NCI-H1694 treated with DMSO at 0.1 percent for 48 hours (cell line): Measurements from ENCODE around the gene NCK2.
"Not testable (repeated sequence)": the region's sequence is repeated elsewhere in the genome, so short reads cannot be mapped to it uniquely, and the experiment has no call there.

Source experiments
- DNase-seq: peaks from one replicate; lab custom pipeline; 2025; lab: John Stamatoyannopoulos, UW

NCK2 gene

GRCh38 chr2:105756435-105756834, 11.7 kb downstream of the NCK2 start:
- DNase-seq, result no peak

- not testable (repeated sequence) for DNase-seq
Measured at GRCh38 chr2:105756865-105757264, 12.2 kb downstream of the NCK2 start.

- no peak for DNase-seq
Measured at GRCh38 chr2:105757433-105757832, 12.7 kb downstream of the NCK2 start.

- DNase-seq, result no peak
Measured at GRCh38 chr2:105760191-105760590, 15.5 kb downstream of the NCK2 start.

GRCh38 chr2:105760639-105761337, 16.1 kb downstream of the NCK2 start:
- no peak for DNase-seq

- DNase-seq, result no peak
Measured at GRCh38 chr2:105761931-105762515, 17.3 kb downstream of the NCK2 start.

- no peak for DNase-seq
Measured at GRCh38 chr2:105763076-105763475, 18.4 kb downstream of the NCK2 start.

- DNase-seq, result no peak
Measured at GRCh38 chr2:105764059-105764458, 19.3 kb downstream of the NCK2 start.

GRCh38 chr2:105765415-105766299, 20.9 kb downstream of the NCK2 start:
- DNase-seq, result no peak

GRCh38 chr2:105766300-105766866, 21.7 kb downstream of the NCK2 start:
- no peak for DNase-seq

GRCh38 chr2:105768176-105768575, 23.5 kb downstream of the NCK2 start:
- no peak for DNase-seq

GRCh38 chr2:105768961-105769452, 24.3 kb downstream of the NCK2 start:
- no peak for DNase-seq

- no peak for DNase-seq
Measured at GRCh38 chr2:105769504-105769903, 24.8 kb downstream of the NCK2 start.

GRCh38 chr2:105770149-105770548, 25.4 kb downstream of the NCK2 start:
- no peak for DNase-seq

- not testable (repeated sequence) for DNase-seq
Measured at GRCh38 chr2:105771291-105771690, 26.6 kb downstream of the NCK2 start.

GRCh38 chr2:105771836-105772235, 27.1 kb downstream of the NCK2 start:
- no peak for DNase-seq

GRCh38 chr2:105772362-105772761, 27.6 kb downstream of the NCK2 start:
- DNase-seq, result no peak

- no peak for DNase-seq
Measured at GRCh38 chr2:105773568-105773967, 28.9 kb downstream of the NCK2 start.

GRCh38 chr2:105774781-105775337, 30.1 kb downstream of the NCK2 start:
- no peak for DNase-seq

- no peak for DNase-seq
Measured at GRCh38 chr2:105775809-105776559, 31.3 kb downstream of the NCK2 start.

GRCh38 chr2:105776560-105776928, 31.8 kb downstream of the NCK2 start:
- DNase-seq, result no peak
